A673 (cell line): ENCODE measurements around the gene KIF1A.

Experiments used
- CTCF ChIP-seq: fragments of 300-800, 200-600 bp; sonication (generic); conservative IDR thresholded peaks from 2 replicates; pipeline ENCODE4 v1.5.1; 2017; ENCODE audit warnings: low read depth, mild to moderate bottlenecking, antibody characterized with exemption, low read length, moderate library complexity, mixed read lengths
- EZH2 ChIP-seq: fragments of 200-600 bp; sonication (generic); IDR thresholded peaks from 2 replicates; pipeline ENCODE4 v1.6.1; 2017; ENCODE audit warnings: borderline replicate concordance, low read depth, mild to moderate bottlenecking, mixed read lengths, antibody characterized with exemption, low read length; ENCODE audit not compliant: poor library complexity, severe bottlenecking

DNA sequence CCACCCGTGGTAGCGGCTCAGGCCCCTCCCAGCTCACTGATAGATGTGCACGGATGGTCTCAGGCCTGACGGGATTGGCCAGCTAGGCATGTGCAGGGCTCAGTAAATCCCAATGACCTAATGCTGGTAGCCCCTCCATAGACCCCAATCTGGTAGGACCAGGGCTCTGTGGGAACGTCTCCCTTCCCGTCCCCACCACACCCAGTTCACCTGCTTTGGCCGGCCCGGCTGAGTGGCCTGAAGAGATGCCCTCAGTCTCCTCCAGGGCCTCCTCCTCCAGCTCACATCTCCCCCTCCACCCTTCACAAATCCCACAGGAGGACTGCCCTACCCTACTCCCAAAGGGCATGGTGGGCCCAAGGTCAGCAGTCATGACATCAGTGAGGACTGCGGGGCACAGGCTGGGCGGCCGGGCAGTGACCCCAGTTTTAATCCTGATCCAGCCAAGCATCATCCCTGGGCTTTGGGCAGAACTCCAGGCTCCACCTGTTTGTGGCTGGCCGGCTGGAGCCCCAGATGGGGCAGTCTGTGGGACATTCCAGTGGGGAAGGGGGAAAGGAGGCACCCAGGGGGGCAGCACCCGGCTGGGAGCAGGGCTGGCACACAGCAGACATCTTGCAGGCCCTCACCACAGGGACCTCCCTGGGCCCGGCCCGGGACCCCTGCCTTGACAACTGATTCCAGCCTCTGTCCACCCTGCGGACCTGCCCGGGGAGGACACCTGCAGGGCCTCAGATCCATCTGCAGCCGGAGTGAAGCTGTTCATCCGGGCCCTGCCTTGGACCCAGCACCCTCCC is 2.3 kb downstream of the KIF1A start:
- TF ChIP-seq CTCF, result no peak
- TF ChIP-seq EZH2, result no peak
